Stomach (tissue), 4 donors: ENCODE data around the gene SCIMP.

Experiments used
- CTCF ChIP-seq, 7 experiments: fragments of 450-650 bp in 4 of 7; fragments of 200-600 bp in 3 of 7; sonication (generic) in 3 of 7; IDR thresholded peaks; one replicate each; pipeline ENCODE4 v1.5.1; 2016 to 2019; ENCODE audit warnings: antibody characterized with exemption in 7 of 7, control low read depth in 2 of 7, mild to moderate bottlenecking in 1 of 7
- POLR2A ChIP-seq, 4 donors: fragments of 450-650 bp; IDR thresholded peaks; one replicate each; pipeline ENCODE4 v1.6.1; 2016; ENCODE audit warnings: antibody characterized with exemption in 4 of 4, control low read depth in 2 of 4, mild to moderate bottlenecking in 1 of 4, moderate library complexity in 1 of 4

- TF ChIP-seq POLR2A (IDR thresholded peaks at IDR 0.05): no peak
- no peak for TF ChIP-seq CTCF (IDR thresholded peaks at IDR 0.05)
These were observed 48.1 kb upstream of the SCIMP start for GRCh38 chr17:5282642-5283217.
